HG02981 (cell line): Measurements from ENCODE around the gene MAT1A.
A peak's percentile ranks its signal among the peaks of the same experiment; 100 is the strongest.
"Not testable (repeated sequence)": the region's sequence is repeated elsewhere in the genome, so short reads cannot be mapped to it uniquely, and the experiment has no call there.

Experiments
- ATAC-seq: cut with Tn5 transposase; IDR thresholded peaks from one replicate; pipeline ENCODE4 v1.9.1; 2021; ENCODE audit warnings: mild to moderate bottlenecking, moderate library complexity; ENCODE audit not compliant: unreplicated experiment

The MAT1A gene

DNA sequence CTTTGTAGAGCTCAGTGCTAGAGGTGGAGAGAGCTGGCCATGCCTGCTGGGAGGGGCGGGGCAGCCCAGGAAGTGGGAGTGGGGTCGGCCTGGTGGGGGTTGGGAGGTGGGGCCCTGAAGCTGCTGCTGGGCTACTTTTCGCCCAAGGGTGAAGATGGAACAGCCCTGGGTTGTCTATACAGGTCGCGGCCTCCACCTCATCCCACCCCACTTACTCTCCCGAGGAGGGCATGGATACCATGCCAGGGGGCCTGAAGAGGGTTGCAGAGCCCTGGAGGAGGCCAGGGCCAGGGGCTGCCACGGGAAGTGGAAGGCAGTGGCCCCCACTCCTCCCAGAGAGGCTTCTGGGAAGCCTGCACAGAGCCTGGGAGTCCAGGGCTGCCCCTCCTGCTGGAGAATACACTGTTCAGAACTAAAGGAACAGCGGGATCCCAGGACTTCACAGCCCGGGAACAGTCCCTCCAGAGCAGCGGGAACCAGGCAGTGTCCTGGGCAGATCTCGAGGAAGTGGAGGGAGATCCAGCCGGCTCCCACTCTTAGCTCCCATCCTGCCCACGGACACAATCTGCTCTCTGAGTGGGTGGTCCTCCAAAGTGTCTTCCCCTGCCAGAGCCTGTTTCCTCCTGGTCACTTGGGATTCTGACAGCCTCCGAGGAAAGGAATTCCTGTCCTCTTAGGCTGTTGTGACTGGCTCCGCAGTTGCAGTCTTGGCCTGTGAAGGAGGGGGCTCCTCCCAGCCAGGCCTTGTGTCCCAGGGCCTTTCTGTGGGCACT lies 23.5 kb downstream of the MAT1A start:
- ATAC-seq: no peak

DNA sequence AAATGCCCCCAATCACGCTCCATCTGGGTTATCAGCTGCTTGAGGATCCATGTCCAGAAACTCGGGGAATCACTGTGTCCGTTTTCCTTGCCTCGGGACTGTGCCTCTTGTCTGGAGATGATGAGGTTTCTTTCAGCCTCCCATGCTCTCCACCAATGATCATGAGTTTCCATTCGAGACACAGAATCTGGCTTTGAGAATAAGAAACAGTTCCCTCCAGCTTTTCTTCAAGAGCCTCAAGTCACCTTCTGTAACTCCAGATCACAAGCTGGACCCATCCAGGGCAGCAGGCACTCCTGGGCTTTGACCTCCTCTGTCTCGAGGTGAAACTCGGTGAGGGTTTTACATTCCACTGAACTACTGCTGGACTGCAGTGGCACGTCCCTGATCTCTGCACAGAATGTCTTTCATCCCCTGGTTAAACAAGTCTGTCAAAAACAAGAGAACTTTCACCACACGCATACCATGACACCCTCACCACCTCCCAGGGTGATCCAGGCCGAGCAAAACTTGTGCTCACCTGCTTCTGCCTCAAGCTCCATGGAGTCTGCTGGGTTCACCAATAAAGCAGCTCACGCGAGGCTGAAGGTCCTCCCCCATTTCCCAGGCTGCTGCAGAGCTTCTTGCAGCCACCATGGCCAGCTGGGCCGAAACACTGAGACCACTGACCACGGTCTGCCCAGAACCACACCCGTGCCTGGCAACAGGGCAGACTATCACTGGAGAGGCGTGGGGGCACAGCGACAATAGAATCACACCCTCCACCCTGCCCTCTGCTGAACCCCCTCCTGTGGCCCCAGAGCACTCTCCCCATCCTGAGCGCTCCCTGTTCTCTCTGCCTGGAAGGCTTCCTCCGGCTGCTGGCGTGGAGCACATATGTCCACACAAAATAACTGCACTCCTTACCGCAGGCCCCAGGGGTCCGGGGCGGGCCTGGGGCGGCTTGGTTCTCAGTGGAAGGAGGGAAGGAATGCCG lies 25.1 kb downstream of the MAT1A start:
- ATAC-seq: no peak

DNA sequence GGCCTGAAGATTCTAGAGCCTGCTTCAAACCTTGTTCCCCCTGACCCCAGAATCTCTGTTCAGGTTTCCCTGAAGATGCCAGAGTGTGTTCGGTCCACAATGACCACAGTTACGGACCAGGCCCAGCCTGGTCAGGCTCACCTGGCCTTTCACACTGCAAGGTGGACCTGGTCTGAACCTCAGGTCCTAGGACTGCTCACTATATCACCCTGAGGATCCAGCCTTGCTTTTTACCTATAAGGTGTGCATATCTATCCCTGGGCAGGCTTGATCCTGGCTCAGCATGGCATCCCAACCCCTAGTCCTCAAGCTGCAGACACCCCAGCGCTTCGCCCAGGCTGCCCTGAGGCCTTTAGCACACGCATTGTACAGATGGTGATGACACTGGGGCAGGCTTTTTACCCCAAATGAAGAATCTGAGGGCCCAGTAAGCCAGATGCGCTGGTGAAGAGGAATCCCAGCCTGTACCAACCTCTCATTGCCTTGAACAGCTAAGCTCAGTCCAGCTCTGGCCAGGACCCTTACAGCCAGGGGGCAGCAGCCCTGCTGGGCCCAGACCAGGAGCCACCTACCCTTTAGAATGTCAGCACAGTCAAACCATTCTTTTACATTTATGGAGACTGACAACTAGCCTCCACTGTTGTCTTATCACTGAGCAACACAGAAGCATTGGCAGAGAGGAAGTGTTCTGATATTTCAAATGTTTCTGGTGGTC lies 28.0 kb downstream of the MAT1A start:
- ATAC-seq: no peak

DNA sequence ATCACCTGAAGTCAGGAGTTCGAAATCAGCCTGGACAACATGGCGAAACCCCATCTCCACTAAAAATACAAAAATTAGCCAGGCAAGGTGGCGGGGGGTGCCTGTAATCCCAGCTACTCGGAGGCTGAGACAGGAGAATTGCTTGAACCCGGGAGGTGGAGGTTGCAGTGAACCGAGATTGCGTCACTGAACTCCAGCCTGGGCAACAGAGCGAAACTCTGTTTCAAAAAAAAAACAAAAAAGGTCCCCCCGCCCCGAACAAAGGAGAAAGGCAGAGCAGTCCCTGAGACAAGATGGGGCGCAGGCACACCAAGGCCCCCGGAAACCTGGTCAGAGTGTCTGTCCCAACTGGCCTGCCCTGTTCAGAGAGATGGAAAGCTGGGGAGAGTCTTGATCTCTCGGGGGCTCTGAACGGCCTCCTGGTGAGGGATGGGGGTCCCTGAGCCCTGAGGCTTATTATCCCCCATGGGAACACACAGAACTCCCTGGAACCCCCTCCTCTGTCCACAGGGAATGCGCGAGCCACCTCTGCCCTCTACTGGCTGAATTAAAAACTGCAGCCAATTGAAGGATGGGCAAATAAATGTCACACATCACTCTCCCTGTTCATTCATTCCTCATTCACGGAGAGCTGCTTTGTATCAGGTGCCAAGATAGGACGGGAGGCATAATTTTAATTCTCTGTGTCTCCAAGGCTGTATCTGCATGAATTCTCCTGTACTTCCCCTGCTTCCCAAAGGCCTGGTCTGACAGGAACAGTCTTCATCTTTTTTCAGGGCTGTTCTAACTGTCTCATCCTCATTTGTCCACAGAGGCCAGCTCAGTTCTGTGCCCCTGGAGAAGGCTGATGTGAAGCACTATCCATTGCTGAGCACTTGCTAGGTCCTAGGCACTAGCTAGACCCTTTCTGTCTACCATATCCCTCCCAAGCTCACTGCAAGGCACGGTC lies 28.9 kb downstream of the MAT1A start:
- no peak for ATAC-seq

DNA sequence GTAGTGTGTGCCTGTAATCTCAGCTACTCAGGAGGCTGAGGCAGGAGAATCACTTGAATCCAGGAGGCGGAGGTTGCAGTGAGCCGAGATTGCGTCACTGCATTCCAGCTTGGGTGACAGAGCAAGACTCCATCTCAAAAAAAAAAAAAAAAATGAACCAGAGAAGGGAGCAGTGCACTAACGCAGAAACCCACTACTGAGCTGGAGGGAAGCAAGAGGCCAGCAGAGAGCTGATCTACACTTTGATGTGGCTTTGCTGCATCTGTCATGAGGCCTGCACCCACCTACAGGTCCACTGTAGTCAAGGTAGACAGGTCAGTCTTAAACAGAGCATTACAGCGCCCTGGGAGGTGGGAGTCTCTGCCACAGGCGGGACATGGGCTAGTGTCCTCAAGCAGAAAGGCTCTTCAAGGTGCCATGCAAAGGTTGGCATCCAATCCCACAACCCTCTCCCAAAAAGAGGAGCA lies 30.0 kb downstream of the MAT1A start:
- no peak for ATAC-seq

DNA sequence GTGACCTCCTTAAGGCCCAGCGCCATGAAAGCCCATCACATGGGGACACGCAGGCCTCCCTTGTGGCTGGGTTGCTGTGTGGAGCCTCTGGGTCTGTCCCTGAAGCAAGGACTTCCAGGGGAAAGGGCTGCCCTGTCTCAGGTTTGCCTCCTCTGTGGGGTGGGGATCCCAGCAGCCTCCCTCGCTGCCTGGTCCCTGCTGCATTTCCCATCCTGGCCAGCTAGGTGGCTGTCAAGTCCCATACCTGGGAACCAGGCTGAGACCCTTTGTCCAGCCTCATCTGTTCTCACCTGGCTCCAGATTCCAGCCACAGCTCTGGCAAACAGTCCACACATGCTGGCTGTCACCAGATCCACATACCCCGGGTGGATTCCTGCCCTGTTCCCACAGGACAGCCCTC lies 32.7 kb downstream of the MAT1A start:
- ATAC-seq: not testable (repeated sequence)

DNA sequence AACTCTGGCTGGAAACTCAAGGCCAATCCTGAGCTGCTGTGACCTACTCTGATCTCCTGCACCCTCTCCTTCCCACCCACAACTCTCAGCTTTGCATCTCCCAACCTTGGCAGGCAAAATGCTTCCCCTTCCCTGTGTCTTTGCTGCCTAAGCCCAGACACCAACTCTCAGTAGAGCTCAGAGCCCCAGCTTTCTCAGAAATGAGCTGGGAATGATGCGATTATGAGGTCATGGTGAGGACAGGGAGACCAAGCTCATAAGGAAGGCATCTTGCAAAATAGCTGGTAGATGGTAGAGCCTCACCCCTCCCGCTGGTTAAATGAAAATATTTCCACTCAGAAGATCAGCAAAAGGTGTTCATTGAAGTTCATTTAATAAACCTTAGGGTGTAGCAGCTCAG lies 34.7 kb downstream of the MAT1A start:
- ATAC-seq: not testable (repeated sequence)

DNA sequence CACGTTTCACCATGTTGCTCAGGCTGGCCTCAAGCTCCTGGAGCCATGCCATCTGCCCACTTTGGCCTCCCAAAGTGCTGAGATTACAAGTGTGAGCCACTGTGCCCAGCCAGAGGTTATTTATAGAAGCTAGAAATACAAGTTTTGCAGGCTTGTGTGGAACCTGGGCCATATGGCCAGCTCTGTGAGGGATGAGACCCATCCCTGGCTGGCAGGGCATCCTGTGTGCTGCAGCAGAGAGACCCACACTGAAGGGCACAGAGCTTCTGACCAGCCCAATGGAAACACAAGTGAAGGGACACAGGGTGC lies 35.5 kb downstream of the MAT1A start:
- not testable (repeated sequence) for ATAC-seq

DNA sequence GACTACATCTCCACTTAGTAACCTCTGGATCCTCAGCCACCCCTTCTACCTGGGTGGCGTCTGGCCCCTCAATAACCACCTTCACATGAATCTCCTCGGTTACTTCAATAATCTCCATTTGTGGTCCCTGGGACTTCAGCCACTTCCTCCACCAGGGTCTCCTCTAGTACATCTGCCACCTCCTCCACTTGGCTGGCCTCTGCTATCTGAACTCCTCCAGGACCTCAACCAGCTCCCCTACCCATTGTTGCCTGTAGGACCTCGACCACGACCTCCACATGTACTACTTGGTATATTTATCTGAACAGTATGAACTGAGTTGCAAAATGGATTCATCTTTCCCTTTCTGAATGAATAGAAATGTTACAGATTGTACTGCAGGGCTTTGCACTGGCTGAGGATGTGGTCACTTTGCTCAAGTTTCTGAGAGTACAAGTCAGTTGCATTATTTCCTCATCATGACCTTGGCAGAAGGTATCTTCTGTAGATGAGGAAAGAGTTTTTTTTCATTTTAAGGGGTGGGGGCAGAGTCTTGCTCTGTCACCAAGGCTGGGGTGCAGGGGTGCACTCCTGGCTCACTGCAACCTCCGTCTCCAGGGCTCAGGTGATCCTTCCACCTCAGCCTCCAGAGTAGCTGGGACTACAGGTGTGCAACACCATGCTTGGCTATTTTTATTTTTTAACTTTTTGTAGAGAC lies 36.0 kb downstream of the MAT1A start:
- peak; percentile 85 for ATAC-seq

DNA sequence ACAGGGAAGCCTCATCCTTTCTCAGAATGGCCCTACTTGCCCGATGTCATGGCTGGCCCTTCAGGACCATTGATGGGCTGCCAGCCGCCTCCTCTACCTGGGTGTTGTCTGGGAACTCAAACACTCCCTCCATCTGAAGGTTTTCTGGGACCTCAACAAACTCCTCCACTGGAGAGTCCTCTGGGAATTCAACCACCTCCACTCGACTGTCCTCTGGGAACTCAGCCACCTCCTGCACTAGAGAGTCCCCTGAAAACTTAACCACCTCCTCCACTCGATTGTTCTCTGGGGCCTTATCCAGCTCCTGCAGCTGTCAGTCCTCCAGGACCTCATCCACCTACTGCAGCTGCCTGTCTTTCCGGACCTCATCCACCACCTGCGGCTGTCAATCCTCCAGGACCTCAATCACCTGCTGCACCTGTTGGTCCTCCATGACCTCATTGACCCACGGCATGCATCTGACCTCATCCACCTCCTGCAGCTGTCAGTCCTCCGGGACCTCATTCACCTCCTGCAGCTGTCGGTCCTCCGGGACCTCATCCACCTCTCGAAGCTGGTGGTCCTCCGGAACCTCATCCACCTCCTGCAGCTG lies 37.1 kb downstream of the MAT1A start:
- ATAC-seq: no peak

DNA sequence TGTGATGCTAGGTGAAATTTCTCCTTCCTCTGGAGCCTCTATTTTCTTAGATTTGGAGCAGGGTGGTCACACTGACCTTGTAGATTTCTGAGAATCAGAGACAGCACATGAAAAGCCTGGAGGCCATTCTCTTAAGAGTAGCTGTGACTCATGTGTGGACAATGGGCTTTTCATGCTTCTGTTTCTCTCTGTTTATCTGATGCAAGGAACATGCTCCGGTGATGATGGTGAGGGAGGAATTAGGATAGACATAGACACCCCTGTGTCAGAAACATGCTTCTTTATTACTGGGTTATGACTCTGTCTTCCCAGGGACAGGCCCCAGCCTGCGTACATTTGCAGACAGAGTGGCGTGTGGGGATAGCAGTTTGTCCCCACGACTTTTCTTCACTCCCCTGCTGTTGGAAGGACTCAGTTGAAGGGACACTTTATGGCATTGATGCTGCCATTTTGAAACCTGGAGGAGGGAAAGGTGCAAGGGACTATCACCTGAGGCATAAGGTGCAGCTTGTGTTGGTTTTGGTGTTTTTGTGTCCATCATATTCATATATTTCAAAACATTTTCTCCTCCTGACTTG lies 37.7 kb downstream of the MAT1A start:
- ATAC-seq: not testable (repeated sequence)

DNA sequence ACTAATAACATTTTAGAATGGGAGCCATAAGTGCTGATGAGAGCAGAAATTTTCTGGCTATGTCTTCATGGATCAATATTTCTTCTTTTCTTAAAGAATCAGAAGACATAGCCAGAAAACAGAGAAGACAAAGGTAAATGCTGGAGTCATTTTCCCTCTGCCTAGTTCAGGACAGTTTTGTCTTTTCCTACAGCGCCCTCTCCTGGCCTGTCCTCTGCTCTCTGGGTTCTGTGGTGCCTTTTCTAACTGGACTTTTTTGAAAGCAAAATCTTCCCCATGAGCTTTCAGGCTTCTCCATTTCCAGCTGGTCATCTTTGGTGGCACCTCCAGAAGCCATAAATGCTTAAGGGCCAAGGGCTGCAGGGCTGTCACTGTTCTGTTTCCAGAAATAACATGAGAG lies 39.1 kb downstream of the MAT1A start:
- ATAC-seq: not testable (repeated sequence)

DNA sequence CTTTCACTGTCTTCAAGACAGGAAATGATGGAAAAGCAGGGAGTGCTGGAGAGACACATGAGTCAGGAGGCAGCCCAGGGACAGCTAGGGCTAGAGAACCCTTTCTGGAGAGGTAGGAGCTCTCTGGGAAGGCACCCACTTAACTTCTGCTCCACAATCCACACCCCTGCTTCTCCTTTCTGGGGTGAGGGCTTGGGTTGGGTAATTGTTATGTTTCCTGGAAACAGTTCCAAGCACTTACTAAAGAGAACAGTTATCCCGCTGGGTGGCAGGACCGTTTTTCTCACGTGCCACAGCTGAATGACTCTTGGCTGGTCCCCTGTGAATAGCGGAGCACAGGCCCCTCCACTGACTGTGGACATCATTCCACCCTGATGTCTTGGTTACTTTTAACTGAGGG lies 39.6 kb downstream of the MAT1A start:
- not testable (repeated sequence) for ATAC-seq

DNA sequence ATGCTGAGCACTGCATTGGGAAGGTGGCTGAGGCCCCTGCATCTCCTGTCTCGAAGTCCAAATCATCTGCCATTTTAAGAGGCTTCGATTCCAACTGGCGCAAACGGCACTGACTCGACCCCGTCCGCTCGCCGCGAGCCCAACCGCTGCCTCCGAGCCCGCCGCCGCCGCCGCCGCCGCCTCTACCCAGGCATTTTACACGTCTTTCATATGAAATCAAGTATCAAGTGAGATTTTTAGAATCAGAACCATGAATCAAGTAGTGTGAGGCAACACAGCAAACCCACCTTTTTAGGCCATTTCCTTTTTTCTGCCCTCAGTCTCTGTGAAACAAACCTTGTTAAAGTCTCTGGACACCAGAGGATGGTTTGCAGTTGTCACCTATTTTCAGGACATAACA lies 41.8 kb downstream of the MAT1A start:
- ATAC-seq: not testable (repeated sequence)

DNA sequence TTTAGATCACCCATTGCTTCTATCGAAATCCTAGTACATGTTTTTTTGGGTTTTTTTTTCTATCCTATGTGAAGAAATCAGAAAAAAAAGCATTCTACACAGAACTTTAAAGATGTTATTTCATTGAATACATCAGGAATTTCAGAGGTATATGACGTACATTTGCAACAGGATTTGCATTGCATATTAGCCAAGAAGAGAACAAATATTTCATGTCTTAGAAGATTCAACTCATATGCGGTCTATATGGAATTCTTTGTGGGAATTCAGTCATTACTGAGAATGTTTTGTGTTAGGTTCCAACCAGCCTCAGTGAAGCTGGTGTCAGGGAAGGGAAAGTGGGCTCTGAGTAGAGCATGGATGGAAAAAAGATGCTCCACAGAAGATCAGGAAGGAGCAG lies 45.1 kb downstream of the MAT1A start:
- not testable (repeated sequence) for ATAC-seq

DNA sequence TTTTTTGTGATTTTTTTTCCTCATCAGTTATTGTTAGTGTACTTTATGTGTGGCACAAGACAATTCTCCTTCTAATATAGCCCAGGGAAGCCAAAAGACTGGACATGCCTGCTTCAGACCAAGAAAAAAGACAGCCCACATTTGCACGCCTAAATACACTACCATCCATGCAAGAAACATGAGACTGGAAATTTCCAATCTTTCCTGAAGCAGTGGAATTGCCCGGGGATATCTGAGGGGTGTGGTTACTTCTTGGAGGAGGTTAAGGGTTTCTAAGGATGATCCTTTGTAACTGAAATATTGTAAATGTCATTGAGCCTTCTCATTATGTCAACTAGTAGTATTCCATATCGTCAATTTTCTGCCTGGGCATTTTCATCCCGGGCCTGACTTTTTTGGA lies 47.1 kb downstream of the MAT1A start:
- ATAC-seq: not testable (repeated sequence)

DNA sequence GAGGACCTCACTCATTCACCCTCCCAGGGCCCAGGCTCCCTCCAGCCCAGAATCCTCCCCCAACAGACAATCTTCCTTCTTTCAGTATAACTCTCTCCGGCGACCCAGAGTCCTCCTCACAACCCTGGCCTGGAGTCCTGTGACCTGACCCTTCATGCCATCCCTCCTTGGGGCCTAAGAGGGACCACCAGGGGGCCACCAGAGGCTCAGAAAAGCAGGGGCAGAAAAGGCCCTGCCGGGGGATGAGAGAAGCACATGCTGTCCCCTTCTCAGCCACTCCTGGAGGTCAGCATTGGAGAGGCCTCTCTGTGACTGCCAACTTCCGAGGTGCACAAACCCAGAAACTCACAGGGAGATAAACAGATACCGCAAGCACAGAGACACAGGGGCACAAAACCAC lies 53.0 kb downstream of the MAT1A start:
- ATAC-seq: not testable (repeated sequence)

DNA sequence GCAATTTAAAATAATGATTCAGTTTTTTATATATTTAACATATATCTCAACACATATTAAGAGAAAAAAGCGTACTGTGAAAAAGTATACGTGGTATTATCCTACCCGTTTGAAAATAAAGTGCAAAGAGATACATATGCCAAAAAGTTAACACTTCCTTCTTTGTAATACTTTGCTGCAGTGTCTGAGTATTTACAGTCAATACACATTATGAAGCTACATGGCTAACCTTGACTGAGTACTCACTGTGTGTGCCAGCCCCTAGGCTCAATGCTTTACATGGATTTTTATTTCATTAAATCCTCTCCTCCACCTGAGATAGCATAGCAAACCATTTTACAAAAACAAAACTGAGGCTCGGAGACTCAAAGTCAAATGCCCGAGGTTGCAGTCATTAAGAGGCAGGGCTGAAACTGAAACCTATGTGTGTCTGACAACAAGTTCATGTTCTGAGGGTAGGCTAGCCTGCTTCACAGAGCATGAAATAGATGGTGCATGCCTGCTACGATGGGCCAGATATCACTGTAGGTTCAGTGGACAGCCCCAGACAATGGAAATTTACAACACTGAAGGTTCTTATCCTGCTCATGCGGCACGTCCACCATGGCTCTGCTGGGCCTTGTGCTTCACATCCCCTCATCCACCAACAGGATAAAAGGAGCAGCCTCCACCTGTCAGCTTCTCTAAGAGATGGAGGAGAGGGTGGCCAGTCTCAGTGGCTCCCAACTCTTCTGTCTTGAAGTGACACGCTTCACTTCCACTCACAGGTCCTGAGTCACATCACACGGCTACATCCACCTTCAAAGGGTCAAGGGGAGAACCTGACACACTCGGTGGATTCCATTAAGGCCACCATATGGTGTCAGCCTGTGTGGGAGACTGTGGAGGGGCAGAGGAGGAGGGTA lies 54.9 kb downstream of the MAT1A start:
- ATAC-seq: peak; percentile 100
